ENCODE data around the gene CYRIA.

Gene CYRIA

DNA sequence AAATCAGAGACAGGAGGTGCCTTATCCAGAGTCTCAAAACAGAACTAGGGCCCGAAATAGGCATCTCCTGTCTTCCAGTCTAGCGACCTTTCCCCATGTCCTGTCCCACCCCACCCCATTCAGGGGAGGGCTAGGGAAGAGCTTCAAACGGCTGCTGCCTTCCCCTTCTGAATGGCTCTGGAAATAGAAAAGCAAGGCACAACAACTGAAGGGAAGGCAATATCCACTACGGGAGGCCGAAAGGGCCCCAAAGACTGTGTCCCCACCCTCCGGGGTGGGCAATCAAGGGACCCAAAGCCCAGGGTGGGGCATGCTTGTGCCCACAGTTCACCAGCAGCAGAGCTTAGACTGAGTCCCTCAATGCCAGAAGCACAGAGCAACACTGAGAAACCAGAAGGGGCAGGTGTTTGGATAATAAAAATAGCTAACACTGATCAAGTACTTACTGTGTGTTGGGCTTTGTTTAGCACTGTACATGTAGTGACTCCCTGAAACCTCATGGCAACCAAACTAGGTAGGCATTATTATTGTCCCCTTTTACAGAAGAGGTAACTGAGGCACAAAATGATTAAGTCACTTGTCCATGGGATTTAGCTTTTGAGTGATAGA, 38.5 kb downstream of the CYRIA start:
- no peak for DNase-seq

DNA sequence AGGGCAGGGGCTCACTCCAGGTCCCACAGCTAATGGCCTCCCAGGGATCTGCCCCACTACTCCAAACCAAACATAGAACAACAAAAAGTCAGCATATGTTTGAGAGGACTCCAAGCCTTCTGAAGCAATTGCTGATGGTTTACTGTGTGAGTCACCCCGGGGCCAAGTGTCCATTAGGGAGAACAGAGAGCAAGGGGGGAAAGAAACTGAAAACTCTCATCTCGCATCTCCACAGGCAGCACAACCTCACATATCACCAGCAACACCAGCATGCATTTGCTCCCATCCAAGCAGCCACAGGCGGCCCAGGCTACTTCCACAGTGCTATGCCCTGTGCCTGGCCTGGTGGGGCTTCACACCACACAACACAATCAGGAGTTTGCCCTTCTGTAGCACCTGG, 39.1 kb downstream of the CYRIA start:
- no peak for DNase-seq

DNA sequence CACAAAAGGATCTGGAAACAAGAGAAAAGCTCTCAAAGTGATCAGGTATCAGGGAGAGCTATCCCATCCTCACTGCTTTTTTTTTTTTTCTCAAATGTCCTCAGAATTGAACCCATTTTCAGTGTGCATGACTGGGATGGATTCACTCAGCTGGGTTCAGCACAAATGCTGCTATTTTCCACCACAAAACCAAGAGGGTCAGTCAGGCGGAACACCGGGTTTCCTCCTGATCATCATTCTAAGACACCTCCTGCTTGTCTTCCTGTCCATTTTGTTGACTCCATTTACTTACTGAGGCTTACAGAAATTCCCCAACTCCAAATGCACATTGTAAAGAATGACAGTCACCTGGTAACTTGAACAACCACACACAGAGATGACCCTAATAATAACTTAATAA, 39.9 kb downstream of the CYRIA start:
- no peak for DNase-seq

DNA sequence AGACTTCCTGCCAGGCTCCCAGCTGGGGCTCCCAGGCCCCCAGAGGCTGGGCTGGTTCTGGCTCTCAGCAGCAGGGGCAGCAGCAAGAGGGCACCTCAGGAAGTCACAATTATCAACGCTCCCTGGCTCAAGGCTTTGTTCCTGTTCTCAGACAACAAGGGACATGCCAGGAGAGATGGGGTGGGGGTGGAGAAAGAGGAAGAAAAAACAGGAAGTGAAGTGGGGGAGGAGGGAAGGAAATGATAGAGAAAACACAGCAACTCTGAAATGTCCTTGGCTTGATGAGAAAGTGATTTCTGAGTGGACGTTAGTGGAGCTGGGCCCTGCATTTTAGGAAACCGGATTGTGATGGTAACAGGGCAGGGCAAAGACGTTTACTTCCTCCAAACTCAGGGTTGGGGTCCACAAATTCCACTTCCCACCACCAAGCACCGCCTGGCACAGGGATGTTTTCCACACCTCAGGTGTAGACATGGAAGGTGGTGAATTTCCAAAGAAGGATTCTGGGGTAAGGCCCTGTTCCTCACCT, 40.4 kb downstream of the CYRIA start:
- DNase-seq: no peak

DNA sequence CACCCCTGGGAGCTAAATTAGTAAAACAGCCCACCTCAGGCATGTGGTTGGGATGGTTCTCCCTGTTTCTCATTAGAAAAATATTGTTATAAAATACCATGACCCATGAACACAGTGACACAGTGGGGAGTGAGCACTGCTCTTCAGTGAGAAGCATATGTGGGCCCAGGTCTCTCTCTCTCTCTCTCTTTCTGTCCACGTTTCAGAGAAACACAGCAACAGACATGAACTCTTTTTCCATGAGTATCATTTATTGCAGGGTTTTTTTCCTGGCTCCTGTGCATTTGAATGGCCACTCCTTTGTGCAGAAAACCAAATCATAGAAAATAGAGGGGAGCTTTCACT, 41.2 kb downstream of the CYRIA start:
- no peak for DNase-seq

GRCh38 chr2:16623564-16624435, 41.8 kb downstream of the CYRIA start:
- DNase-seq: no peak

- no peak for DNase-seq
These were observed 42.6 kb downstream of the CYRIA start for GRCh38 chr2:16623031-16623430.

- DNase-seq: no peak
These were observed 43.1 kb downstream of the CYRIA start for GRCh38 chr2:16622399-16622968.

GRCh38 chr2:16621316-16621715, 44.3 kb downstream of the CYRIA start:
- no peak for DNase-seq

DNA sequence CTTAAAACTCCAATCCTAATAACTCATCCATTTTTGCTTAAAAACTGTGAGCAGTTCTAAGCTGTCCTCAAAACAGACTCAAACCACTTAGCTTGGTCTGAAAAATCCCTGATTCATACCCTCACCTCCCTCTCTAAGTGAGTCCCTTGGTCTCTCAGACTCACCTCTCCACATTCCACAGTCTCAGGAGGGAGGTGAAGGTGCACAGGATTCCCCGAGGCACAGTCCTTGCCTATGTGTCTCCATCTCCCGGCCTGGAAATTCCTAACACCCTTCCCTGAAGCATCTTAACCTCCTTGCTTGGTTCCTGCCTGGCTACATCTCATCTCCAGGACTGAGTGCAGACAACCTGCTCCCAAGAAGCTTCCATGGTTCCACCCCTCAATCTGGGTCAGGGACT, 45.0 kb downstream of the CYRIA start:
- DNase-seq: no peak

GRCh38 chr2:16619576-16620245, 45.9 kb downstream of the CYRIA start:
- DNase-seq: no peak

- no peak for DNase-seq
These were observed 48.1 kb downstream of the CYRIA start for GRCh38 chr2:16617282-16618266.

Data from NCI-H1436 treated with DMSO at 0.1 percent for 48 hours (cell line).